DMS 273 treated with DMSO at 0.1 percent for 48 hours (cell line): ENCODE measurements around the gene GREB1L.
"Not testable (repeated sequence)": the region's sequence is repeated elsewhere in the genome, so short reads cannot be mapped to it uniquely, and the experiment has no call there.

Experiments
- DNase-seq: peaks from one replicate; lab custom pipeline; 2025; lab: John Stamatoyannopoulos, UW

Gene GREB1L

DNA sequence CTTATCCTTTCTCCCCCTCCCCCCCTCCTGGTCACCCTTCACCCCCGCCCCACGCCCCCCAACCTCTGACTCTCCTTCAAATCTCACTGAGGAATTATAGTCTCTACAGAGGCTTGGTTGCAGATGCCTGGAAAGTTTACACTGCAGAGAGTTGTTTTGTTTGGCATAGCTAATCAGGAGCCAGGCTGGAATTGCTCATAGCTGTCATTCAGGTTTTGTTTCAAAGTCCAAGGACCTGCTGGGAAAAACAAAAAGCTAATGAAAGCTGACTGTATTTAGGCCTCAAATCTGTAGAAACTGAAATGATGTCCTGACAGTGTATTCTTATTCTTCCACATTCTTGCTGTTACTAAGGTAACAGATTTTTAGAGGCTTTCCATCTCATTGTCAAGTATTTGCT is 22.6 kb downstream of the GREB1L start:
- DNase-seq = no peak

DNA sequence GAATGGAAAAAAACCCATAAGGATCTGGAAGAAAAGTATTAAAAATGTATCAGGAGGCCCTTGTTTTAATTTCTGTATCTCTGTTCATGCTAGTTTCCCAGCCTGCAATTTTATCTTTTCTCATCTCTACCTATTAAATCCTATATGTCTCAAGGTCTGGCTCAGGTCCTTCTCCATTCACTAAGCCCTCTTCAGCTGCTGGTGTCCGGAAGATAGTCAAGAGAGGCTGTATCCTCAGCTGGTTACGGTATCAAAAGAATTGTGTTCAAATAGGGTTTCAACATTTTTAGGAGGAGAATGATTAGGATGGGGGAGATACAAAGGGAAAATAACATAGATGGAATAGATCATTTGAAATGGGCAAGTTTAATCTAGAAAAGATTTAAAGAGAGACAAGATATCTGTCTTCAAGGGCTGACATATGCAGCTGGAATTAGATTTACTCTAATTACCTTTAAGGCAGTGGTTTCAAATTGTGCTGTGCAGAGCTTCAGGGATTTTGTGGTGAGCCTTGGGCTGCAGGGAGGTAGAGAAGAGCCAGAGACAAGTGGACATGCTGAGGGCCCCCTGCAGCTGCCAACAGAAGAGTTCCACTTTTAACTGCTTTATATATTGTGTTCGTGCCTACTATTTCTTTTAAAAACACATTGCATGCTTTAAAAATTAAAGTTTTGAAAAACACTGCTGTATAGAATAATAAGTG is 24.1 kb downstream of the GREB1L start:
- DNase-seq = no peak

DNA sequence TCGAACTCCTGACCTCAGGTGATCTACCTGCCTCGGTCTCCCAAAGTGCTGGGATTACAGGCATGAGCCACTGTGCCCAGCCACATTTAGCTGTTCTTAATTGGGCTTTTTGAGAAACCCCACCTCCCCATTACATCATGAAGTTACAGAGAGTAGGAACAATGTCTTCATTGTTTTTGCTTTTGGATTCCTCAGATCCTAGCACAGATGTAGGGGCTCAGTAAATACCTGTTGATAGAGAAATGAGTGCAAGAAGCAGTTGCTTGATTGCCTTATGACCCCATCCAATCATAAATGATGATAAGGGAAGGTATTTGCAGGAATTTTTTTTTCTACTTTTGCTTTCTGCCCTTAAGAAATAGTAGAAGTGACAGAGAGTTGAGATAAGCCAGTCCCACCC is 25.4 kb downstream of the GREB1L start:
- DNase-seq = no peak

DNA sequence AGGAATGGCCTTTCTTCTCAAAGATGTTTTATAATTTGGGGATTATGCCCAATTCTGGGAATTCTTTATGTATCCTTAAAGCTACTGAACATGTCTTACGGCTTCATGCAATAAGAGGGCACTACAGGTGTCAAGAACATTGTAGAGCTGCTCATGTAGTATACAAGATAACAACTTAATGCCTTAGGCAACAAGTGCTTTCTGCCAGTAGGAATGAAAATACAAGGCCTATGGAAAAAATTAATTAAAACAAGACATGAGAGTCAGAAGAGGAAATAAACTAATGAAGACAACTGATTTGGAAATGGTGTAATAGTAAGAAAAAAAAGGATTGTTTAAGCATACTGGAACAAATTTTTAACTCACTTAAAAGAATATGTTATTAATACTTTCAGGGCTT is 27.3 kb downstream of the GREB1L start:
- no peak for DNase-seq

DNA sequence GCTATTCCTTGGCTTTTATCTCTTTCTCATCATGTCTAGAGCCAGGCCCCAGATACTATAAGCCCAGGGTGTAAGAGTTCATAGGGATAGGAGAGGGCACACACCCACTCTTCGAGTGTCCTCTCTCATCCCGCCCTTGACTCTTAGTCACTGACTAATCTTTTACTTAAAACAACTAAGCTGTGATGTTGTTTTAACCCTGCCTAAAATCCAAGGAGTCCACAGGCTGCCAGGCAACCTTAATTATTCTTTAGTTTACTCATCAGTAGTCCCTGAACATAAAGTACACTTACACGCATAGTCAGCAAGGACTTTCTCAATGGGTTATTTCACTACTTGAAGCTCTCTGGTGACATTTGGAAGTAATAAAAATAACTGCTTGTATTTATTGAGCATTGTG is 28.4 kb downstream of the GREB1L start:
- DNase-seq = no peak

DNA sequence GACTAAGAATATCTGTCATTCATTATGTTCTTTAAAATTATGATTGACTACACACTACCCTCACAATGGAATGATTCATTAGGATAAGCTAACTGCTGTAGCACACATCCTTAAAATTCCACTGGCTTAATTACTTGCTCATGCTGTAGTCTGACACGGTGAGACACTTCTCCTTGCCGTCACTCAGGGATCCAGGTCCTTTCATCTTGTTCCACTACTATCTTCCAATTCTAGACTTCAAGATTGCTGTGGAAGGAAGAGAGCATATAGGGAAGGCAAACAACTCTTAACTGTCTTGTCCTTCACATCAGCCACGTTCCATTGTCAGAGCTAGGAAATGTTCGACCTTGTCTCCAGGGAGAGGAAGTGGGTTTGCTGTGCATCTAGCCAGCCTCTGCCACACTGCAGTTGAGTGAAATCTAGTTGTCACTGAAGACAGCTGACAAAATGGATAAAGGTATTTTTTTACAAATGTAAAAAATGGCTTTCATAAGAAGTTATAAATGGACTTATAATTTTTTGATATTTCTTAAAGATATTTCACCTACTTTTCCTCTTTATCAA is 30.1 kb downstream of the GREB1L start:
- no peak for DNase-seq

DNA sequence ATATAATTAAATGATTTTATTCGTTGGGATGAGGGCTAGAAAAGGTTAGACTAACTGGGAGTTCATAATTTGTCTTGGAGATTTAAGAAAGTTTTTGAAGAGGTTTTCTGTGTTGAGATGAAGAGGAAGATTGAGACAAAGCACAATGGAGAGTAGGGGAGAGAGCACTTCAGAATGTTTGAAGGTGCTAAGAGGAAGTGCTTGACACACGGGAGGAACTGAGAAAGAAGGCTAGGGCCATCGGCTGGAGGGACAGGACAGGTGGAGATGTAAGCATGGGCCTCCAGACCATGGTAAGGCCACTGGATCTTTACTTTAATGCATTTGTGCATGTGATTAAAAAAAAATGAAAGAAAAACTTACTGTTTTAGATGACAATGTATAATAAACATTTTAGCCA is 31.5 kb downstream of the GREB1L start:
- no peak for DNase-seq

DNA sequence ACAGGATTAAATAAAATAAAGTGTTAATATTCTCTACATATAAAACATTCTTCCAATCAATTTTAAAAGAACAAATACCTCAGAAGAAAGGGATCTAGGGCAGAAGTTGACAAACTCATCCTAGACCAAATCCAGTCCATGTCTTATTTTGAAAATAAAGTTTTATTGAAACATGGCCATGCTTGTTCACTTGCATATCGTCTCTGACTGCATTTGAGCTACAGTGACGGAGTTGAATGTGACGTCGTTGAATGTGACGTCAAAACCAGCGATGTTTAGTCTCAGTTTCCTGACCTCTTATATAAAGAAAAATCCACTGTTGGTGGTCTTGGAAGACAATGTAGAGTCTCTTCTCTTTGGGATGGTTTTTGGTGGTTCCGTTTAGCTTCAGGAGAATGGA is 33.6 kb downstream of the GREB1L start:
- no peak for DNase-seq

DNA sequence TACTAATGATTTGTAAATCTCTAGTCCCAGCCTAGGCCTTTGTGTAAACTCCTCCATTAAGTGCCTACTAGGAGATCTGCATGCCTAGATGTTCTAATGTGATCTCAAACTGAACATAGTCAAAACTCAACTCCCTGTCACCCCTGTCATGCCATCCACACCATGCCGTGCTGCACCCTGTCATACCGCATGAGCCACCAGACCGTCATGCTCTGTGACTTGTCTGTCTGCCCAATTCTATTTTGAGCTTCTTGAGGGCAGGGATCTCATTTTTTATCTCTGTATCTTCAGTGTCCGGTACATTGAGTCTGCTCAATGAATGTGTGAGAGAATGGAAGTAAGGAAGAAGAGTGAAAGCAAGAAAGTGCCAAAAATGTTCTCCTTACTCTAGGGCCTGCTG is 35.5 kb downstream of the GREB1L start:
- DNase-seq = no peak

DNA sequence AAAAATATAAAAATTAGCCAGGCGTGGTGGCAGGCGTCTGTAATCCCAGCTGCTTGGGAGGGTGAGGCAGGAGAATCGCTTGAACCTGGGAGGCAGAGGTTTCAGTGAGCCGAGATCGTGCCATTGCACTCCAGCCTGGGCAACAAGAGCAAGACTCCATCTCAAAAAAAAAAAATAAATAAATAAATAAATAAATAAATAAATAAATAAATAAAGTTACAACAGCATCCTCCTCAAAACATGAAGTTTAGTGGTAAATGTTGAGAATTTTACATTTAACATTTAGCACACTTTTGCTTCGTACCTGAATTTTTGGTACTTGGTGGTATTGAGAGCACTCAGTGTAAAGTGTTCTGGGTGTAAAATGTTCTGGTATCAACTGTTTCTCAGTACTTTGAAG is 36.2 kb downstream of the GREB1L start:
- DNase-seq = not testable (repeated sequence)

DNA sequence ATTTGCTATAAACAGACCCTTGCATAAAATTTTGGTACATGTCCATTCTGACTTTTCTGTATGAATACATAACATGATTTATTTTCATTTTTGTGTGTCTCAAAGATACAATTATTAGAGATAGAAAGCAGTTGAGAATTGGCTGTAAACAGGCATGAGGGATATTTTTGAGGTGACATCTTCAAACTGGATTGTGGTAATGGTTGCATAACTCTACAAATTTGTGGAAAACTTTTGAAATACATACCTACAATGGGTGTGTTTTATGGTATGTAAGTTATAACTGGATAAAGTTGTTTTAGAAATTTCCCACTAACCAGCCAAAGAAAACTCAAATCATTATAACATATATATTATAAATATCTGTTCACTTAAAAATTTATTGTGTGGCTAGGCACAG is 39.6 kb downstream of the GREB1L start:
- DNase-seq = no peak

DNA sequence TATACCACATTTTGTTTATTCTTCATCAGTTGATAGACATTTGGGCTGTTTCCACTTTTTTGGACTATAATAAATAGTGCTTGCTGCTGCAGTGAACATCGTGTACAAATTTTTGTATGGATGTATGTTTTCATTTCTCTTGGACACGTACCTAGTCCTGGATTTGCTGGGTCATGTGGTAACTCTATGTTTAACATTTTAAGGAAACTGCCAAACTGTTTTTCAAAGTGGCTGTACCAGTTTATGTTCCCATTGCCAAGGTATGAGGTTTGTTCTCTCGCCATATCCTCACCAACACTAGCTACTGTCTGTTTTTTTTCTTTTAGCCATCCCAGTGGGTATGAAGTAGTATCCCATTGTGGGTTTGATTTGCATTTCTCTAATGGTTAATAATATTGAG is 42.5 kb downstream of the GREB1L start:
- DNase-seq = no peak

DNA sequence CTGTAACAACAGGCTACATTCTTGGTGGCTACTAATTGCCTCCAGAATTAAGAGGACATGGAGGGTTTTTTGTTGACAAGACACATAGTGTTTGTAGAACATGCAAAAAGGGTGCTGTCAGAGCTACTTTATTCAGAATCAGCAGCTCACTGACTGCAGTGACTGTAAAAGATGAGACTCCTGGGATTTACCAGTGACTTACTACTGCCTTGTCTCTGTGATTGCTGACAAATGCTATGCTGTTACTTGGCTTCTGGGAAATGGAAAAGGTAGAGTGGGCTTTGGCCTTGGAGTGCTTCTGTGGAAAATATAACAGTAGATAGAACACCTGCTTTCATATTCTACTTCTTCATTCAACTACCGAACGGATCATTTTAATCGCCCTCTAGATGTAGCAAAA is 47.8 kb downstream of the GREB1L start:
- DNase-seq = no peak

DNA sequence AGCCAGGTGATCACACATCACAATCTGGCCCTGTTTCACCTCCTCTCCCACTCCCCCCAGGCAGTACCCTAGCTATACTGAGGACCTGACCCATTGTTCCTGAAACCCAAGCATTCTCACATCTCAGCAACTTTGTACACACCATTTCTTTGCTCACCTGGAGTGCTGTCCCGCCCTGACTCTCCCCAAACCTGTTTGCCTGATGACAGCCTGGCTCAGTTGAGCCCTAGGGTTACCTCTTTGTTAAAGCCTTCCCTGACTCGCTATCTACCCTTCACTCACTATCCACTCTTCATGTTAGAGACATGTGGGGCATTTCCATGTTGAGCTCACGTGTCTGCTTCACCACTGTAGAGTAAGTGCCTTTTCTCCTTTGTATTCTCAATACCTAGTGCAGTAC is 49.1 kb downstream of the GREB1L start:
- no peak for DNase-seq

DNA sequence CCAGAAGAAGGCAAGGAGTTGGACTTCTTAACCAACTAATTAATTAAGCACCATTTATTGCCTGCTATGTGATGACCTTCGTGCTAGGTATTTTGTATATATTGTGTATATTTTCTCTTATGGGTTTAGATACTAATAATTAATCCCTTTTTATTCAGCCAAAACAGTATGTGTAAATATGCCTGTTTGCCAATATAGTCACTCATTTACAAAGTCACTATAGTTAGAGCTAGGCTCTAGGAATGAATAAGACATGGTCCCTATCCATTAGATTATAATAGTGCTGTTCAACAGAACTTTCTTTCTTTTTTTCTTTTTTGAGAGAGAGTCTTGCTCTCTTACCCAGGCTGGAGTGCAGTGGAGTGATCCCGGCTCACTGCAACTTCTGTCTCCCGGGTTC is 51.4 kb downstream of the GREB1L start:
- DNase-seq = no peak

DNA sequence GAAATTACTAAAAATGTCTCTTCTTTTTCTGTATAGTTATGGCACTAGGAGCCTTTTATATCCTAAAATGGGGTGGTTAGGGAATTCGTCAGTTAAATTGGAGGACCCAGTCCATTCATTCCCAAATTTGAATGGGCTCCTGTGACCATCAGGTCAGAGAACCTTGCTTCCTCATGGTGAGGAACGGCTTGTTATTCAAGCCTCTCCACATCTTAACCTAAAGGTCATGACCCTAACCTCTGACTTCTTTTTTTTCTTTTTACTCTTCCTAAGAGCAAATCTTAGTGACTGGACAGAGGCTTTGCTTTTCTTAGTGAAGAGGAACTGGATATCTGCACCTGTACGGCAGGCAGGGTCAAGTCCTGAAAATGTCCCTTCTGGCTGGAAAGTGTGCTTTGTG is 53.1 kb downstream of the GREB1L start:
- DNase-seq = no peak

DNA sequence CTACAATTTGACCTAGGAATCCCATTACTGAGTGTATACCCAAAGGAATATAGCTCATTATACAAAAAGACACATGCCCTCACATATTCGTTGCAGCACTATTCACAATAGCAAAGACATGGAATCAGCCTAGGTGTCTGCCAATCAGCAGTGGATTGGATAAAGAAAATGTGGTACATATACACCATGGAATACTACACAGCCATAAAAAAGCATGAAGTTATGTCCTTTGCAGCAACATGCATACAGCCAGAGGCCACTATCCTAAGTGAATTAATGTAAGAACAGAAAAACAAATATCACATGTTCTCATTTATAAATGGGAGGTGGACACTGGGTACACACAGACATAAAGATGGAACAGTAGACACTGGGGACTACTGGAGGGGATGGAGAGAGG is 54.0 kb downstream of the GREB1L start:
- no peak for DNase-seq

DNA sequence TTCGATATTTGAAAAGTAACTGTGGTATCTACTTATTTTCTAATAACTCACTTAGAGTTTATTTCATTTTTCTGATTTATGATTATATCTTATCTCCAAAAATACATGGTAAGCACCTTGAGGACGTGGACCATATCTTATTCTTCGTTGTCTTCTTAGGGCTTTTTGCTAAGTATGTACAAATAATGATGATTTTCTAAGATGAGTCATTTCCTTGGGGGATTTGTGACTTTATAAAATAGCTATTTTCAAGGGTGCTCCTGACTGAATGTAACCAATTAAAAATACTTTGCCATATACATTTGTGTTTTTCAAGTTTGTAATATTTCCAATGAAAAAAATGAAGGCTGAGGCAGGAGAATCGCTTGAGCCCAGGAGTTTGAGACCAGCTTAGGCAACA is 56.3 kb downstream of the GREB1L start:
- no peak for DNase-seq

DNA sequence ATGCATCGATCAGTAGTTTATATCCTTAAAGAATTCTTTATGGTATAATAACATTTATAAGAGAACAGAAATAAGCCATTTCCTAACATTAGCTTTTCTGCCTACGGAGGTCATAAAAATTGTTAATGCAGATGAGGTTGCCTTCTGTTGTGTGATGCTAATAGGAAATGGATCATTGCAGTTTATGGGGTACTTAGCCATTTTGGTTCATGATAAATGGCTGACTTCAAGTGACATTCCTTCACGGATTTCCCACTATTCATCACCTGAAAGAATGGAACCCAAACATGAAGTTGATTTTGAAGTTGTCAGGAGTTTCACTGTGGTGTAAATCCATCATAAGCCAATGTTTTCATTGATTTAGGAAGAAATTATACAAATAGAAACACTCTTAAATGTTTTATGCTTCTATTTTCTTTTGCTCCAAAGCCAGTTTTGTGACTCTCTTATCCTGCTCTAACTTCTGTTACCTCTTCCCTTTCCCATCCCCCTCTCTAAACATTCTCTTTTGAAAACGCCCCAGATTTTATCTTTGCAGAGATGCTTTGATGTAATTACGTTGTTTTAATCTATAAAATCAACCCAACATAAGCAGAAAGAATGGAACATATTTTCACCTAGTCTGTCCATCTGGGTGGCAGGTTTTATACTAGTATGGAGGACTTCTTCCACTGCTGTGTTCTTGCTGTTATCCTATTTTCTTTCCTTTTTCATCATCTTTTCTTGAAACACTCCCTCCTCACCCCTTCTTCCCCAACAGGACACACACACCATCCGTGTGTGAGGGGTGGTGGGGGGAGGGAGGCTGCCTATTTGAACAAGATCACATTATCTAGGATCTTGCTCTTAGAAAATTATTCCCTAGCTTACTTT is 58.2 kb downstream of the GREB1L start:
- no peak for DNase-seq

DNA sequence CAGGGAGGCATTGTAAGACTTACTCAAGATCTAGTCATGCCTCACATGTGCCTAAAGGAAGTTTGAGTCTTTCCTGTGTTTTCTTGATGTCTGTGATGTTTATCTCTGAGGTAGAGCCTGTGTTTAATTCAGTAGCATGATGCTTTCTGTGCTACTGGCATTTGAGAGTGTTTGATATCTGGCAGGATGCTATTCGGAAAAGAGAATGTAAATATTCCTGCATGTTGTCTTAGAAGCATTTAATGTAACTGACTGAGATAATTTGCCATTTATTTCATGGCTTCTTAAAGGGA is 58.8 kb downstream of the GREB1L start:
- no peak for DNase-seq

DNA sequence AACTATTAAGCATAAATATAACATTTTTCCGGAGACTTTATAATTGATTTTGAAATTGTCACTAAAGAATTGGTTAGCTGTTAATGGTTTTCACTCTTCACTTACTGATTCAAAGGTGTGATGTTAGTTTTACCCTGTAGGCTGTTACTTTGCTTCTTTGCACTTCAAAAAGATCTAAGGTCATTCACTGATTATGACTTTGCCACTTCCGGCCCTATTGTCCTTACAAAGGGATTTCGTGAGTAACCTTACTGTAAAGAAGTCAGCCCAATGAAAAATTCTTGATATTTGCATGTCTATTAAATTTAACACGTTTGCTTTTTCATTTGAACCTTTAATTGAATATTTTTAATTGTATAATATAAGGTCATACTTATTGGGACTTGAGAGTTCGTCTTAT is 61.4 kb downstream of the GREB1L start:
- no peak for DNase-seq

DNA sequence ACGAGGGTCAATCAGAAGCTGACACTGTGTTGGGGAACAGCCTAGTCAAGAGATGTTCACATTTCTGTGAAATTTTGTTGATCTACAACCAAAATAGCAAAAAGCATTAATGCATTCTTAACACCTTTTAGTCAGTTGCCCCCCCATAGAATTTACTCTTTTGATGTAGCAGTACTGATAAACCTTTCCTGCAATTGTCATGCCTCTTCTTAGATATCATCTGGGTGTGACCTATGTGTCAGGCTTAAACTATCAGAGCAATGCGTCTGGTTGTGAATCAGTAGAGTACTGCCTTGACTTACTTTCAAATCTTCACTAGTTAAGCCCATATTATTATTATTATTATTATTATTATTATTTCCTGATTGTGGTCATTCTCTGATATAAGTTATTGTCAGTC is 61.9 kb downstream of the GREB1L start:
- no peak for DNase-seq

DNA sequence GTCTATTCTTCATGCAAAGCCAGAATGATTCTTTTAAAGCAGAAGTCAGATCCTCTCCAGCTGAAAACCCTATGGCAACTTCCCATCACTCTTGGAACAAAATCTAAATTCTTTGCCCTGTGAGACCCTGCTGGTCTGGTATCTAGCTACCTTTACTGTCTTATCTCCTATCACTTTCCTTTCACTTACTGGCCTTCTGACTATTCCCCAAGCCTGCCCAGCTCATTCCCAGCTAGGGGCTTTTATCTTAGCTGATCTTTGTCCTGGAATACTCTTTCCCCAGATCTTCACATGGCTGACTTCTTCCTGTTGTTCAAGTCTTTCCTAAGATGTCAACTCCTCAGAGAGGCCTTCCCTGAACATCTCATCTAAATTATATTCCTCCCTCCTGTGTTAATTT is 63.6 kb downstream of the GREB1L start:
- no peak for DNase-seq

DNA sequence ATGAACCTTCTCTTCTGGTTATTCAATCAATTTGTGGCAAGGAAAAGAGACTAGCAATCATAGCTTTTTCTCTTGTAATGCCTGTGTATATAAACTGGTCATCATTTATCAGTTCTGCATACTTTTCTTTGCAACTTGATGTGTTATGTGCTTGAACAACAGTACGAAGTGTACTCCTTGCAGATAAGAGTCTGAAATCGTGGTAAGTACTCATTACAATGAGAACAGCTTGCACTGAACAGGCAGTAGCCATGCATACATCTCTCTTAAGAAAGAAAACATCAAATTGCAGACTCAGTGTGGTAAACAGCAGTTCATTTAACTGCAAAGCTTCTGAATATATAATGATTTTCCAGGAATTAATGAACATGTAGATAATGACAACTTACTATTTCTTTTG is 64.3 kb downstream of the GREB1L start:
- DNase-seq = no peak
